HCT116 (cell line): ENCODE data around the gene CYP46A1.

Experiments used
- CTCF ChIP-seq, 3 experiments: fragments of 200-600 bp in 1 of 3; sonication (generic) in 1 of 3; IDR thresholded peaks in 2 of 3; conservative IDR thresholded peaks in 1 of 3; 2 replicates each; pipeline ENCODE4 v1.5.1; 2012 to 2017; ENCODE audit warnings: low read depth in 2 of 3, low read length in 2 of 3, antibody characterized with exemption in 1 of 3, borderline replicate concordance in 1 of 3, control low read depth in 1 of 3, mild to moderate bottlenecking in 1 of 3, mixed read lengths in 1 of 3, mixed run types in 1 of 3, moderate library complexity in 1 of 3; ENCODE audit not compliant: insufficient read depth in 1 of 3
- EZH2 ChIP-seq: fragments of 200-600 bp; sonication (generic); IDR thresholded peaks from 2 replicates; pipeline ENCODE4 v1.6.1; 2017; ENCODE audit warnings: antibody characterized with exemption, mixed run types
- EZH2phosphoT487 ChIP-seq: fragments of 200-600 bp; IDR thresholded peaks from 2 replicates; pipeline ENCODE4 v1.6.1; 2018; ENCODE audit warnings: antibody characterized with exemption, borderline replicate concordance
- POLR2A ChIP-seq: IDR thresholded peaks from 2 replicates; pipeline ENCODE4 v1.7.0; 2011; ENCODE audit warnings: borderline replicate concordance; ENCODE audit not compliant: insufficient read depth, insufficient read length; ENCODE audit errors: extremely low read depth
- POLR2AphosphoS5 ChIP-seq: IDR thresholded peaks from 2 replicates; pipeline ENCODE4 v1.6.1; 2011; ENCODE audit warnings: mild to moderate bottlenecking, low read depth, low read length, moderate library complexity
- REST ChIP-seq: IDR thresholded peaks from 2 replicates; pipeline ENCODE4 v1.6.1; 2012; ENCODE audit warnings: low read depth
- YY1 ChIP-seq: IDR thresholded peaks from 2 replicates; pipeline ENCODE4 v1.6.1; 2011; ENCODE audit warnings: low read length, low read depth, moderate library complexity, mild to moderate bottlenecking; ENCODE audit not compliant: insufficient replicate concordance; ENCODE audit errors: extremely low read depth
- ZBTB33 ChIP-seq: IDR thresholded peaks from 2 replicates; pipeline ENCODE4 v1.6.1; 2011; ENCODE audit warnings: mild to moderate bottlenecking, low read length, moderate library complexity; ENCODE audit not compliant: insufficient replicate concordance; ENCODE audit errors: extremely low read depth
- ZNF274 ChIP-seq: fragments of 200-500 bp; sonication (Bioruptor generic); IDR thresholded peaks from 2 replicates; pipeline ENCODE4 v1.6.1; 2014; ENCODE audit warnings: mild to moderate bottlenecking, low read depth, low read length, inconsistent platforms

- TF ChIP-seq ZBTB33 = no peak
- TF ChIP-seq YY1 = no peak
- no peak for TF ChIP-seq CTCF (IDR thresholded peaks at IDR 0.05 in 2 of 3, conservative IDR thresholded peaks at IDR 0.05 in 1 of 3; ENCODE audit: borderline replicate concordance in 1 of 3, insufficient read depth in 1 of 3, low read depth in 2 of 3, low read length in 2 of 3)
- TF ChIP-seq EZH2 = no peak
- TF ChIP-seq POLR2A = no peak
- no peak for TF ChIP-seq ZNF274
- no peak for TF ChIP-seq REST
- TF ChIP-seq POLR2AphosphoS5 = no peak
- no peak for TF ChIP-seq EZH2phosphoT487
These were observed 80.2 kb downstream of the CYP46A1 start for GRCh38 chr14:99764222-99764706.
